Osteocyte (in vitro differentiated cells): Measurements from ENCODE around the gene CTRB1. TPM values are rescaled to one million over a fixed set of nuclear protein-coding genes. Genes with fewer than 3 reads are reported as not detected.
"Not testable (repeated sequence)": the region's sequence is repeated elsewhere in the genome, so short reads cannot be mapped to it uniquely, and the experiment has no call there.

Experiments
- DNase-seq: peaks from one replicate; pipeline ENCODE4 v3.0.0; 2021; ENCODE audit warnings: mixed read lengths; ENCODE audit not compliant: unreplicated experiment; ENCODE audit errors: extremely low spot score
- H3K27ac Mint-ChIP-seq: one replicate; pipeline ENCODE4 v1.8.0; 2021; ENCODE audit warnings: mild to moderate bottlenecking, mixed read lengths; ENCODE audit not compliant: unreplicated experiment
- H3K27me3 Mint-ChIP-seq: one replicate; pipeline ENCODE4 v1.8.0; 2021; ENCODE audit warnings: mixed read lengths; ENCODE audit not compliant: unreplicated experiment
- H3K36me3 Mint-ChIP-seq: one replicate; pipeline ENCODE4 v1.8.0; 2021; ENCODE audit warnings: mixed read lengths; ENCODE audit not compliant: unreplicated experiment
- H3K4me1 Mint-ChIP-seq: one replicate; pipeline ENCODE4 v1.8.0; 2021; ENCODE audit warnings: mixed read lengths; ENCODE audit not compliant: unreplicated experiment
- H3K4me3 Mint-ChIP-seq: one replicate; pipeline ENCODE4 v1.8.0; 2021; ENCODE audit warnings: mild to moderate bottlenecking, moderate library complexity, mixed read lengths; ENCODE audit not compliant: unreplicated experiment
- H3K9me3 Mint-ChIP-seq: one replicate; pipeline ENCODE4 v1.8.0; 2021; ENCODE audit warnings: mixed read lengths; ENCODE audit not compliant: unreplicated experiment
- total RNA-seq: library from RNA; stranded (reverse); gene quantifications from 2 replicates; pipeline ENCODE4 v1.2.1, GENCODE V29; 2021
- TF ChIP-seq, protein P1 (sequence below): fragments of 200-600 bp; sonication (generic); IDR thresholded peaks from 2 replicates; pipeline ENCODE4 v1.5.0; 2021; ENCODE audit warnings: antibody characterized with exemption, mild to moderate bottlenecking, moderate library complexity

Gene CTRB1
- total RNA-seq, 1 donor from 2014 or later: not detected

DNA sequence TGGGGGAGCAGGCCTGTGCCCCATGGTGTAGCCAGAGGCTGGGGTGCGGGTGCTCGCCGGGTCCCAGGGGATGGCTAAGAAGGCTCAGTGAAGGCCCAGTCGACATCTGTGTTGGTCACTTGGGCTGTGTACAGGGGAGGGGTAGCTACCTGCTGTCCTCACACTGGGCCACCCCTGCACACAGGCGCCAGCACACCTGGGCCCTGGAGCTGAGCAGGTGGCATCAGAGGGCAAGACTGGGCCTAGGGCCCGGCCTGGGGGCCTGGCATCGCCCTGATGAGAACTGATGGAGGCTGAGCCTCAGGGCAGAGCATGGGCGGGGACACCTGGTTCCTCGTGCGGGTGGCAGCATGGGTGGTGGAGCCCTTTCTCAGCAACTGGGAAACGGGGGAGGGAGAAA, 11.0 kb upstream of the CTRB1 start:
- TF ChIP-seq, protein P1, sequence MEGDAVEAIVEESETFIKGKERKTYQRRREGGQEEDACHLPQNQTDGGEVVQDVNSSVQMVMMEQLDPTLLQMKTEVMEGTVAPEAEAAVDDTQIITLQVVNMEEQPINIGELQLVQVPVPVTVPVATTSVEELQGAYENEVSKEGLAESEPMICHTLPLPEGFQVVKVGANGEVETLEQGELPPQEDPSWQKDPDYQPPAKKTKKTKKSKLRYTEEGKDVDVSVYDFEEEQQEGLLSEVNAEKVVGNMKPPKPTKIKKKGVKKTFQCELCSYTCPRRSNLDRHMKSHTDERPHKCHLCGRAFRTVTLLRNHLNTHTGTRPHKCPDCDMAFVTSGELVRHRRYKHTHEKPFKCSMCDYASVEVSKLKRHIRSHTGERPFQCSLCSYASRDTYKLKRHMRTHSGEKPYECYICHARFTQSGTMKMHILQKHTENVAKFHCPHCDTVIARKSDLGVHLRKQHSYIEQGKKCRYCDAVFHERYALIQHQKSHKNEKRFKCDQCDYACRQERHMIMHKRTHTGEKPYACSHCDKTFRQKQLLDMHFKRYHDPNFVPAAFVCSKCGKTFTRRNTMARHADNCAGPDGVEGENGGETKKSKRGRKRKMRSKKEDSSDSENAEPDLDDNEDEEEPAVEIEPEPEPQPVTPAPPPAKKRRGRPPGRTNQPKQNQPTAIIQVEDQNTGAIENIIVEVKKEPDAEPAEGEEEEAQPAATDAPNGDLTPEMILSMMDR: no peak
- H3K36me3 Mint-ChIP-seq: no peaks in the 10 kb centered on the region
- no peak overlapping the region for H3K27ac Mint-ChIP-seq
- H3K9me3 Mint-ChIP-seq: no peaks in the 10 kb centered on the region
- H3K27me3 Mint-ChIP-seq: peaks cover 2% of the 10 kb centered on the region
- H3K4me1 Mint-ChIP-seq: no peaks in the 10 kb centered on the region
- DNase-seq: no peak
- no peak overlapping the region for H3K4me3 Mint-ChIP-seq

DNA sequence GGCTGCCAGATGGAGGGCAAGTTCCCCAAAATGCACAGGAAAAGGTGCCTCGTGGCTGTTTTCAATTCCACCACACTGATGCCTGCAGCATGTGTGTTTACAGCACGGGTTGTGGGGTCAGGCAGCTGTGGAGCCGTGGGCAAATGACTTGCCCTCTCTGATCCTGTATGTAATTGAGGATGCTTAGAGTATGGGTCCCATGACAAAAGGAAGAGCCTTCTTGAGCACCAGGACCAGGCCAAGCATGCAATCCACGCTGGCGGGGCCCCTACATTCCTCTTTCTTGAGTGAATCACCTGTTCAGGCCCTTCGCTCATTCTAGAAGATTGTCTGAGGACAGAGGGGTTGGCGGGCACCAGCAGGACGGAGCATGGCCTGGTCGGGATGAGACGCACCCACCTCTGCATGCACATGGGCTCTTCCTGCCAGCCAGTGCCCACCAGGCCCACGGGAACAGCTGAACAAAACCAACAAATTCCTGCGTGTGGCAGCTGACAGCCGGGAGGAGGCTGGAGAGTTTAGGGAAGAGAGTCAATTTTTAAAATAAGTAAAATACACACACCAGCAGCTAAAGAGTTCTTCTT, 10.5 kb upstream of the CTRB1 start:
- Mint-ChIP-seq H3K4me1 (no peaks in the 10 kb centered on the region), H3K4me3 (no peak overlapping the region), H3K36me3 (no peaks in the 10 kb centered on the region), H3K27me3 (peaks cover 2% of the 10 kb centered on the region), H3K27ac (no peak overlapping the region), H3K9me3 (no peaks in the 10 kb centered on the region)
- TF ChIP-seq, protein P1: no peak
- DNase-seq: no peak

DNA sequence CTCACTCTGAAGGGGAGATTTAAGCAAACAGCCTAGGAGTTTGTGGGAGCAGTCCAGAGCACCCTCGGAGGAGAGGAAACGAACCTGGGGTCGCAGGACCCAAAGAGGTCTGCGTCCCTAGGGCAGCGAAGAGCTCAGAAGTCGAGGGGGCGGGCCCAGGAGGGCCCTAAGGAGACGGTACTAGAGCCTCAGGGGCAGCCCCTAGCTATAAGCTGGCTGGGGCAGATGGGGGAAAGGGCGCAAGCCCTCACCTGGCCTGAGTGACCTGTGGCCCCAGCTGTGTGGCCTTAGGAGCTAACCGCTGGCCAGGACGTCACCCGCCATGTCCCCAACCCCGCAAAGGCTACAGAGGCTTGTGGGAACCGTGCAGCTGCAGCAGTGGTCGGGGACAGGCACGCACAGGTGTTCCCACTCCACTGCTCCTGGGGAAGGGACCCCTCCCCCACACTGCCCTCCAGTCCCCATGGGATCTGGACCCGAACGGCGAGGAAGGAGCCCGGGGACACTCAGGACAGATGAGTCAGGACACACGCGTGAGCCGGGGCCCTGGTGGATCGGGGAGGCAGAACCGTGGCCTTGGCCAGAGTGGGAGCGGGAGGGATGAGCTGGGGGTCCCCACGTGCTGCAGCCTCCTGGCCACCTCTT, 9.8 kb upstream of the CTRB1 start:
- Mint-ChIP-seq H3K27me3 (peaks cover 2% of the 10 kb centered on the region), H3K27ac (no peak overlapping the region), H3K36me3 (no peaks in the 10 kb centered on the region), H3K4me3 (no peak overlapping the region), H3K4me1 (no peaks in the 10 kb centered on the region), H3K9me3 (no peaks in the 10 kb centered on the region)
- TF ChIP-seq, protein P1: no peak
- no peak for DNase-seq

DNA sequence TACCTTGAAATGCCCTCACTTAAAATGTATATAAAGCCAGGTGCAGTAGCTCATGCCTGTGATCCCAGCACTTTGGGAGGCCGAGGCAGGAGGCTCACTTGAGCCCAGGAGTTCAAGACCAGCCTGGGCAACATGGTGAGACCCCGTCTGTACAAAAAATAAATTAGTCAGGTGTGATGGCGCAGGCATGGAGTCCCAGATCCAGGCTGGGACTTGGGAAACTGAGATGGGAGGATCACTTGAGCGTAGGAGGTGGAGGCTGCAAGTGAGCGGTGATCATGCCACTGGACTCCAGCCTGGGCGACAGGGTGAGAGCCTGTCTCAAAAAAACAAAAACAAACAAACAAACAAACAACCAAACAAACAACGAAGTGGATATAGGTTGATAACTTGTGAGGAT, 9.3 kb upstream of the CTRB1 start:
- H3K36me3 Mint-ChIP-seq, H3K9me3 Mint-ChIP-seq, H3K4me1 Mint-ChIP-seq, H3K27me3 Mint-ChIP-seq, DNase-seq, H3K27ac Mint-ChIP-seq, H3K4me3 Mint-ChIP-seq: not testable (repeated sequence)

DNA sequence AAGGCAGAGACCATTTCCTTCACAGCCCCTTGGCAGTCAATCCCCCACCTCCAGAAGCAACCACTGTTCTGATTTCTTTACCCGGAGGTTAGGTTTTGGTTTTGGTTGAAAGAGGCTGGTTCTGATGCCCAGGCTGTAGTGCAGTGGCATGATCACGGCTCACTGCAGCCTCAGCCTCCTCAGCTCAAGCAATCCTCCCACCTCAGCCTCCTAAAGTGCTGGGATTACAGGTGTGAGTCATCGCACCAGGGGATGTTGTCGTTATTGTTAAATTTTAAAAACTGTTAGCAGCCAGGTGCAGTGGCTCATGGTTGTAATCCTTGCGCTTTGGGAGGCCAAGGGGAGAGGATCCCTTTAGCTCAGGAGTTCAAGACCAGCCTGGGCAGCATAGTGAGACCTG, 8.8 kb upstream of the CTRB1 start:
- TF ChIP-seq, protein P1: no peak

DNA sequence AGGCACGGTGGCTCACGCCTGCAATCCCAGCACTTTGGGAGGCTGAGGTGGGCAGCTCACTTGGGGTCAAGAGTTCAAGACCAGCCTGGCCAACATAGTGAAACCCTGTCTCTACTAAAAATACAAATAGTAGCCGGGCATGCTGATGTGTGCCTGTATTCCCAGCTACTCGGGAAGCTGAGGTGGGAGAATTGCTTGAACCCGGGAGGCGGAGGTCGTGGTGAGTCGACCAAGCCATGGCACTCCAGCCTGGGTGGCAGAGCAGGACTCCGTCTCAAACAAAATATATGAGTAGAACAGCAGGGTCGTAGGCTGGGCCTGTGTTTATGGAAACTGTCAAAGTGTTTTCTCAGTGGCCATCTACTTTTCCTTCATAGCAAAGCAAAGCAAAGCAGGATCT, 7.5 kb upstream of the CTRB1 start:
- H3K9me3 Mint-ChIP-seq, H3K4me1 Mint-ChIP-seq, H3K27me3 Mint-ChIP-seq, H3K27ac Mint-ChIP-seq, DNase-seq, H3K36me3 Mint-ChIP-seq, H3K4me3 Mint-ChIP-seq: not testable (repeated sequence)

More for the DNA sequence above, 8.8 kb upstream of the CTRB1 start:
- Mint-ChIP-seq H3K4me1 (no peaks in the 10 kb centered on the region), H3K36me3 (no peaks in the 10 kb centered on the region), H3K9me3 (no peaks in the 10 kb centered on the region), H3K4me3 (no peak overlapping the region), H3K27ac (no peak overlapping the region), H3K27me3 (peaks cover 2% of the 10 kb centered on the region)
- DNase-seq: no peak
